ENCODE results near the gene PACS1. TPM values are rescaled to one million over a fixed set of nuclear protein-coding genes. Genes with fewer than 3 reads are reported as not detected.

The PACS1 gene
- total RNA-seq, 1 donor from 2014 or later: 86.9 TPM

DNA sequence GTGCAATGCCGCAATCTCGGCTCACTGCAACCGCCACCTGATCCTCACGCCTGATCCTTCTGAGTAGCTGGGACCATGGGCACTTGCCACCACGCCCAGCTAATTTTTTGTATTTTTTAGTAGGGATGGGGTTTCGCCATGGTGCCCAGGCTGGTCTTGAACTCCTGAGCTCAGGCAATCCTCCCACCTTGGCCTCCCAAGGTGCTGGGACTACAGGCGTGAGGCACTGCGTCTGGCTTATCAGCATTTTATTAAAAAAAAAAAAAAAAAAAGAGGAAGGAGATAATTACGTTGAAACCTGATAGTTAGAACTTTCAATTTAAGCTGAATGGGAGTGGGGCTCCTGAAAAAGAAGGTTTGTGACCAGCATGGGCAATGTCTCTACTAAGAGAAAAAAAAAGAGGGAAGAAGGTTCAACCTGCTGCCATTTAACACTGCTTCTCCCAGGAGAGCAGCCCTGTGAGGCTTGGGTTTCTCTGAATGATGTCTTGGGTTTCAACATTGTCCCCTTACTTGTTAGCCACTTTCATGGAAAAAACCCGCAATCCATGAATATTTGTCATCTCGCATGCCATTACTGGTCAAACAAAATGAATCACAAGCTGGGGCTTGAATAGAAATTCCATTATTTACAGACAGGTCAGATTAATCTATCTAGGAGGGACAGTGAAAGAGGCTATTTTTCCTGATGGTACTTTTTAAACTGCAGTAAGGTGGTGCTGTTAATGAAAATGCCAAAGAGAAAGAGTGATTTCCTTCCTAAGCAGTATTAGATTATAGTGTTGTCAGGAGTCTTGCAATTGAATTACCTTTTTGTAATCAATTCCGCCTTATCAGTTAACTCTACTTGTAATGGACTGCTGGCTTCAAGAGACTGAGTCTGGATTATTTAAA lies 72.5 kb downstream of the PACS1 start:
- Histone ChIP-seq H3K4me2 (ENCODE audit: low read length) (peak overlapping the region; percentile 48), H4K20me1 (ENCODE audit: insufficient read depth, low read length) (peaks cover 36% of the 10 kb centered on the region), H2AFZ (ENCODE audit: low read depth, low read length) (no peak overlapping the region), H3K4me1 (ENCODE audit: insufficient read depth, low read length) (peaks cover 13% of the 10 kb centered on the region), H3K4me3 (ENCODE audit: insufficient read depth, low read depth, low read length) (no peak overlapping the region), H3K36me3 (ENCODE audit: insufficient read depth, low read length) (no peaks in the 10 kb centered on the region), H3K9me3 (ENCODE audit: insufficient read depth, low read depth, low read length) (no peaks in the 10 kb centered on the region), H3K9ac (ENCODE audit: low read length) (no peak overlapping the region), H3K27ac (ENCODE audit: low read depth, low read length) (no peak overlapping the region), H3K79me2 (ENCODE audit: insufficient read depth, low read length) (peaks cover 42% of the 10 kb centered on the region), H3K27me3 (ENCODE audit: insufficient read depth, low read length) (no peaks in the 10 kb centered on the region)
- Mint-ChIP-seq H3K4me1 (ENCODE audit: low read depth, unreplicated experiment) (peaks cover 8% of the 10 kb centered on the region), H3K27me3 (ENCODE audit: low read depth, unreplicated experiment) (no peaks in the 10 kb centered on the region), H3K9me3 (ENCODE audit: unreplicated experiment) (no peaks in the 10 kb centered on the region), H3K36me3 (ENCODE audit: low read depth, unreplicated experiment) (peaks cover 12% of the 10 kb centered on the region), H3K27ac (ENCODE audit: unreplicated experiment) (no peak overlapping the region), H3K4me3 (ENCODE audit: unreplicated experiment) (no peak overlapping the region)
- DNase-seq (ENCODE audit: low read depth) (peak; percentile 72), FAIRE-seq (no peak)
- no peak for TF ChIP-seq EZH2 (IDR thresholded peaks at IDR 0.05; ENCODE audit: insufficient read depth, low read length)
- TF ChIP-seq, protein P1, sequence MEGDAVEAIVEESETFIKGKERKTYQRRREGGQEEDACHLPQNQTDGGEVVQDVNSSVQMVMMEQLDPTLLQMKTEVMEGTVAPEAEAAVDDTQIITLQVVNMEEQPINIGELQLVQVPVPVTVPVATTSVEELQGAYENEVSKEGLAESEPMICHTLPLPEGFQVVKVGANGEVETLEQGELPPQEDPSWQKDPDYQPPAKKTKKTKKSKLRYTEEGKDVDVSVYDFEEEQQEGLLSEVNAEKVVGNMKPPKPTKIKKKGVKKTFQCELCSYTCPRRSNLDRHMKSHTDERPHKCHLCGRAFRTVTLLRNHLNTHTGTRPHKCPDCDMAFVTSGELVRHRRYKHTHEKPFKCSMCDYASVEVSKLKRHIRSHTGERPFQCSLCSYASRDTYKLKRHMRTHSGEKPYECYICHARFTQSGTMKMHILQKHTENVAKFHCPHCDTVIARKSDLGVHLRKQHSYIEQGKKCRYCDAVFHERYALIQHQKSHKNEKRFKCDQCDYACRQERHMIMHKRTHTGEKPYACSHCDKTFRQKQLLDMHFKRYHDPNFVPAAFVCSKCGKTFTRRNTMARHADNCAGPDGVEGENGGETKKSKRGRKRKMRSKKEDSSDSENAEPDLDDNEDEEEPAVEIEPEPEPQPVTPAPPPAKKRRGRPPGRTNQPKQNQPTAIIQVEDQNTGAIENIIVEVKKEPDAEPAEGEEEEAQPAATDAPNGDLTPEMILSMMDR (IDR thresholded peaks at IDR 0.05; ENCODE audit: insufficient read depth, low read depth, low read length): no peak

DNA sequence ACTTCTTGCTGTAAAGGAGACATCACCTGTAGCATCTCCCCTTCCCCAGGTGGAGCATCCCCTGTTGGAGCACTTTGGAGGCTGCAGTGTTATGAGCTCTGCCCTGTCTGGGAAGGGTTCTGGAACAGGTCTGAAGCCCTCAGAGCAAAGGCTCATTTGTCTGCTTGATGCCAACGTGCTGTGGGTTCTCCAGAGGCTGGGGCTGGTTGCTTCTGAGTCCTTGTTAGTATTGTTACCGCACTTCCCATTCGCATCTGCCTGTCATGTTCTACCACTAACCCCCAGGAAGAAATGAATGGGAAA lies 73.1 kb downstream of the PACS1 start:
- peaks cover 33% of the 10 kb centered on the region for H4K20me1 ChIP-seq (ENCODE audit: insufficient read depth, low read length)
- no peaks in the 10 kb centered on the region for H3K27me3 Mint-ChIP-seq (ENCODE audit: low read depth, unreplicated experiment)
- no peak for TF ChIP-seq EZH2 (IDR thresholded peaks at IDR 0.05; ENCODE audit: insufficient read depth, low read length)
- TF ChIP-seq, protein P1 (IDR thresholded peaks at IDR 0.05; ENCODE audit: insufficient read depth, low read depth, low read length): no peak
- H3K4me1 Mint-ChIP-seq (ENCODE audit: low read depth, unreplicated experiment): peaks cover 8% of the 10 kb centered on the region
- FAIRE-seq (no peak), DNase-seq (ENCODE audit: low read depth) (no peak)
- H3K79me2 ChIP-seq (ENCODE audit: insufficient read depth, low read length): peaks cover 37% of the 10 kb centered on the region
- no peak overlapping the region for H2AFZ ChIP-seq (ENCODE audit: low read depth, low read length)
- H3K4me3 ChIP-seq (ENCODE audit: insufficient read depth, low read depth, low read length): no peak overlapping the region
- no peaks in the 10 kb centered on the region for H3K27me3 ChIP-seq (ENCODE audit: insufficient read depth, low read length)
- H3K9me3 ChIP-seq (ENCODE audit: insufficient read depth, low read depth, low read length): no peaks in the 10 kb centered on the region
- H3K36me3 Mint-ChIP-seq (ENCODE audit: low read depth, unreplicated experiment): peaks cover 12% of the 10 kb centered on the region
- H3K4me2 ChIP-seq (ENCODE audit: low read length): peak overlapping the region; percentile 48
- no peaks in the 10 kb centered on the region for H3K9me3 Mint-ChIP-seq (ENCODE audit: unreplicated experiment)
- no peak overlapping the region for H3K27ac ChIP-seq (ENCODE audit: low read depth, low read length)
- H3K4me1 ChIP-seq (ENCODE audit: insufficient read depth, low read length): peaks cover 13% of the 10 kb centered on the region
- no peaks in the 10 kb centered on the region for H3K36me3 ChIP-seq (ENCODE audit: insufficient read depth, low read length)
- no peak overlapping the region for H3K4me3 Mint-ChIP-seq (ENCODE audit: unreplicated experiment)
- no peak overlapping the region for H3K9ac ChIP-seq (ENCODE audit: low read length)
- no peak overlapping the region for H3K27ac Mint-ChIP-seq (ENCODE audit: unreplicated experiment)

All from astrocyte (in vitro differentiated cells and primary cell).